Muscle of leg (tissue), 16 donors: Measurements from ENCODE around the gene GSTM2. TPM values are rescaled to one million over a fixed set of nuclear protein-coding genes. Genes with fewer than 3 reads are reported as not detected.

Source experiments
- DNase-seq: peaks from one replicate; pipeline ENCODE4 v3.0.0; 2013
- H3K27ac ChIP-seq: one replicate; pipeline ENCODE4 v1.5.1; 2013; ENCODE audit warnings: mild to moderate bottlenecking, low read length, control low read depth
- H3K27me3 ChIP-seq: one replicate; pipeline ENCODE4 v1.6.1; 2013; ENCODE audit warnings: low read length; ENCODE audit not compliant: control insufficient read depth, insufficient read depth
- H3K36me3 ChIP-seq: one replicate; pipeline ENCODE4 v1.6.1; 2013; ENCODE audit warnings: low read length; ENCODE audit not compliant: control insufficient read depth, insufficient read depth
- H3K4me1 ChIP-seq: one replicate; pipeline ENCODE4 v1.6.1; 2013; ENCODE audit warnings: low read length; ENCODE audit not compliant: control insufficient read depth, insufficient read depth
- H3K4me3 ChIP-seq: one replicate; pipeline ENCODE4 v1.5.1; 2013; ENCODE audit warnings: low read length, control low read depth
- H3K9me3 ChIP-seq: replicated peaks from 2 replicates; pipeline ENCODE4 v1.6.1; 2013; ENCODE audit warnings: low read depth, low read length; ENCODE audit not compliant: control insufficient read depth
- WGBS: methylation state at CpG from one replicate; pipeline ENCODE4 v1.1.5; 2013; ENCODE audit warnings: missing lambda C conversion rate; ENCODE audit not compliant: insufficient coverage; 5-methylcytosine and 5-hydroxymethylcytosine counted together
- long read RNA-seq, 11 donors: transcript quantifications; one replicate each; lab custom pipeline, GENCODE V29; 2026
- polyA plus RNA-seq, 8 donors: library from polyadenylated mRNA; unstranded; fragments of 120-200 nt; gene quantifications; one replicate each; pipeline versions ENCODE4 v1.2.1 to v1.2.3, GENCODE V29; 2013; ENCODE audit warnings: inconsistent platforms in 1 of 8, low replicate concordance in 1 of 8; ENCODE audit not compliant: insufficient read length in 8 of 8, insufficient read depth in 1 of 8
- total RNA-seq: library from RNA; stranded (reverse); fragments of 120-200 nt; gene quantifications from one replicate; pipeline ENCODE4 v1.2.4, GENCODE V29; 2013

The GSTM2 gene
- total RNA-seq: 51.4 TPM
- polyA plus RNA-seq: 100 to 1,000 TPM; 124 to 186 (median 146) TPM
- long read RNA-seq, donor 1, transcript GSTM2-201 (8 exons, 1,157 nt): major isoform, 13 of 17 reads
- long read RNA-seq, donor 1, partial matches to known transcripts: 0 of 17 reads
- long read RNA-seq, donor 1, other reads (novel, unspliced or antisense): 0 of 17 reads
- long read RNA-seq, donor 2, transcript GSTM2-201 (8 exons, 1,157 nt): major isoform, 6 of 6 reads
- long read RNA-seq, donor 2, partial matches to known transcripts: 0 of 6 reads
- long read RNA-seq, donor 2, other reads (novel, unspliced or antisense): 0 of 6 reads
- long read RNA-seq, donor 3, transcript GSTM2-201 (8 exons, 1,157 nt): major isoform, 26 of 29 reads
- long read RNA-seq, donor 3, partial matches to known transcripts: 0 of 29 reads
- long read RNA-seq, donor 3, other reads (novel, unspliced or antisense): 0 of 29 reads
- long read RNA-seq, donor 4, full-length matches to known transcripts: 23 of 31 reads
- long read RNA-seq, donor 4, partial matches to known transcripts: 8 of 31 reads
- long read RNA-seq, donor 4, other reads (novel, unspliced or antisense): 0 of 31 reads
- long read RNA-seq, donor 5, transcript GSTM2-213 (3 exons, 1,168 nt): minor isoform, 10 of 156 reads
- long read RNA-seq, donor 5, transcript GSTM2-201 (8 exons, 1,157 nt): major isoform, 67 of 156 reads
- long read RNA-seq, donor 5, partial matches to known transcripts: 24 of 156 reads
- long read RNA-seq, donor 5, other reads (novel, unspliced or antisense): 49 of 156 reads
- long read RNA-seq, donor 6, transcript GSTM2-201 (8 exons, 1,157 nt): major isoform, 58 of 151 reads
- long read RNA-seq, donor 6, transcript GSTM2-213 (3 exons, 1,168 nt): minor isoform, 10 of 151 reads
- long read RNA-seq, donor 6, transcript GSTM2-211 (5 exons, 943 nt): minor isoform, 7 of 151 reads
- long read RNA-seq, donor 6, partial matches to known transcripts: 29 of 151 reads
- long read RNA-seq, donor 6, other reads (novel, unspliced or antisense): 44 of 151 reads
- long read RNA-seq, donor 7, full-length matches to known transcripts: 43 of 143 reads
- long read RNA-seq, donor 7, partial matches to known transcripts: 29 of 143 reads
- long read RNA-seq, donor 7, other reads (novel, unspliced or antisense): 71 of 143 reads
- long read RNA-seq, donor 8, transcript GSTM2-201 (8 exons, 1,157 nt): major isoform, 29 of 60 reads
- long read RNA-seq, donor 8, partial matches to known transcripts: 0 of 60 reads
- long read RNA-seq, donor 8, other reads (novel, unspliced or antisense): 25 of 60 reads
- long read RNA-seq, donor 9, transcript GSTM2-213 (3 exons, 1,168 nt): minor isoform, 10 of 45 reads
- long read RNA-seq, donor 9, transcript GSTM2-201 (8 exons, 1,157 nt): major isoform, 28 of 45 reads
- long read RNA-seq, donor 9, partial matches to known transcripts: 0 of 45 reads
- long read RNA-seq, donor 9, other reads (novel, unspliced or antisense): 0 of 45 reads
- long read RNA-seq, donor 10, full-length matches to known transcripts: 70 of 75 reads
- long read RNA-seq, donor 10, partial matches to known transcripts: 0 of 75 reads
- long read RNA-seq, donor 10, other reads (novel, unspliced or antisense): 5 of 75 reads
- long read RNA-seq, donor 11, transcript GSTM2-213 (3 exons, 1,168 nt): minor isoform, 11 of 48 reads
- long read RNA-seq, donor 11, transcript GSTM2-201 (8 exons, 1,157 nt): major isoform, 23 of 48 reads
- long read RNA-seq, donor 11, partial matches to known transcripts: 10 of 48 reads
- long read RNA-seq, donor 11, other reads (novel, unspliced or antisense): 0 of 48 reads

DNA sequence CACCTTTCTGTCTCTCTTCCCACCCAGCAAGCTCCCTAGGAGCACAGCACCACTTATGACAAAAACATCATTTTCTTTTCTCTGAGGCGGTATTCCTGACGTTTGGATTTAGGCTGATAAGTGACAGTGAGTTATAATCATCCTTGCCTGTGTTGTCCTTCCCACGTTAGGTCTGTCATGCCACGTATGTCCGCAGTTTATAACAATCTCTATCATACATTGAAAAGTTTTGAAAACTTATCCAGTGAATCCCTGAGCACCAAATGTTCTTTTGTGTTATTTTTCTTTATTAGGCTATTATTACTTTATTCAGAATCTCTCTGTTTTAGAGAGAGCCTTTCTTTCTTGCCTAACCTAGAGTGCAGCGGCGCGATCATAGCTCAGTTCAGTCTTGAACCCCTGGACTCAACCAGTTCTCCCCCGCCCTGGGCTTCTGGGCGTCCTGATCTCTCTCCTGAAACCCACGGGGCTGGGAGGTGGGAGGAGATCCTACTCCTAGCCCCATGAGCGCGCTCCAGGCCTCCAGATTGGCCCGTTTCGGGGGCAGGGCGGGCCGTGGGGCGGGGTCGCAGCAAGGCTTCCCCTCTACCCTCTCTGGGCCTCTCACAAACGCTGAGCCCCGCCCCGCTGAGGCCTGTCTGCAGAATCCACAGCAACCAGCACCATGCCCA lies at the start of gene GSTM2:
TSS of gene GSTM2 (plus strand) at position 606 of the 671 bp plus-strand sequence. CDS start at position 665, 59 bp downstream.
- peaks cover 20% of the 10 kb centered on the region for H3K36me3 ChIP-seq
- WGBS: 0% methylated on average over 14 of the region's 22 CpGs
- peak within 1 kb of the TSS; percentile 51 for H3K4me3 ChIP-seq
- peaks cover 13% of the 10 kb centered on the region for H3K4me1 ChIP-seq
- H3K27me3 ChIP-seq: no peaks in the 10 kb centered on the region
- DNase-seq: peak; percentile 97
- no peaks in the 10 kb centered on the region for H3K9me3 ChIP-seq
- H3K27ac ChIP-seq: peak within 1 kb of the TSS; percentile 47

DNA sequence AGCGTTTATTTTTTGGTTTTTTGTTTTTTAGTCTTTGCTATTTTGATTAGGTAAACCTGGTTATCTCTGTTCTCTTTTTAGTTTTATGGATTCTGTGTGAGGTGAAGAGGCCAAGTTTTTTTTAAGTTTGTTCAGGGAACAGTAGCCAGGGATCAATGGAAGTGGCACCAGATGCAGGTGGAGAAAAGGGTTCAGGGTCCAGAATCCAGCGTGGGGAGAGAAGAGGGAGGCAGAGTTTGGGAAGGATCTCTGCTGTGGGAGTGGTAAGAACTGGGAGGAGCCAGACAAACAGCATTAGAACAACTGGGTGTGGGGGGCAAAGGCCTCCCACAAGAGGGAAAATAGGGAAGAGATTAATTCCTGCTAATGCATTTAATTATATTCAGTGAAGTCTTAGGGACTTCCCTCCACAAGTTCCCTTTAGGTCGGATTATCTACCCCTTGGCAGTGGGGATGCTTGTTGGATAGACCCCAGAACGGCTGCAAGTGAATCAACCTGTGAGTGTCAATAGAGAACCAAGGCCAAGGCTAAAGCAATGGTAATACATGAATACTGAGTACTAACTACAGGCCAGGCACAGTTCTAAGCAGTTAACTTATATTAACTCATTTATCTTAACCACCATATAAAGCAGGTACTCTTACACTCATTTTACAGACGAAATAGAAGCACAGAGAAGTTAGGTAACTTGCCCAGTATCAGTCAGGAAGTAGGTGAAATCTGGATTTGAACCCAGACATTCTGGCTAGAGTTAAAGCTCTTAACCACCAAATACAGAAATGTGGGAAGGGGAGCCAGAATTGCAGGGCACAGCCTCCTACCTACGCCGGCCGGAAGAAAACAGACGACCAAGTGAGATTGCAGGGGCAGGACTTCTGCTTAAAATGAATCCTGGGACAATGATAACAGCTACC lies 48.9 kb upstream of the GSTM2 start:
- 43% methylated on average over 3 of the region's 9 CpGs for WGBS

DNA sequence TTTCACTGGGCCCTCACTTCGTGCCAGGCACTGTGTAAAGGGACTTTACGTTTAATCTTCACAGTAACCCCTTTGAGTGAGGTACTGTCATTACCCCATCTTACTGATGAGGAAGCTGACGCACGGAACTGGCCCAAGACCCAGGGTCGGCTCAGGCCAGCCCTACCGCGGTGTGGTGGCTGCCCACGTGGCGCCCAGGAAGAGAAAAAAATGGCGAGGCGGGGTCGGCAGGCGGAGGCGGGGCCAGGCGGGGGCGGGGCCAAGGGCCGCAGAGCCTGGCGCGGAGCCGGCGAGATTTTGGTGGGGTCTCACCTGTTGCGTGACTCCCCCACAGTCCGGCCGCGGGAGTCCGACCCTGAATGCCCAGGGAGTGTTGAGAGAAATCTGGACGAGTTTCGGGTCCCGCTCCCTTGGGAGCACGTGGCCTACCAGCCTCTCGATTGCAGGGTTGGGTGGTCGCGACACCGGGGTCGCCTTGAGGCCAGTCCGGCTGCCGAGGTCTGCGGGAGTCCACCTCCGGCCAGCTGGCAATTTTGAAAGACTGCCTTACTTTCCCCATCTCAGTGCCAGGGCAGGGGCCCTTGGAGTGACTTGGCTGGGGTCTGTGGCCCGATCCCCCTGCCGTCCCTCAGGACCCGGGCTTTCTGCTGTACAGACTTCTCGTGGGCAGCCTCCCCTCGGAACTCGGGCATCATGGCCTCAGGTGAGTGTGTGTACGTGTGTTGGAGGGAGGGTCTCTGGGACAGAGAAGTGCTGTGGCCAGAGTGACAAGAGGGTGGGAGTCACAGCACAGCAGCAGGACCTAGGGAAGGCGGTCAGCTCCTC lies 48.1 kb upstream of the GSTM2 start, which contains the start of the genes AMPD2 and GNAT2:
TSS of gene AMPD2 (plus strand) at position 262 of the 825 bp plus-strand sequence. CDS start 1,339 bp downstream, outside the sequence.
TSS of gene GNAT2 (minus strand) at position 41 of the 825 bp plus-strand sequence. CDS start 6,746 bp downstream, outside the sequence.
- peak; percentile 89 for DNase-seq
- peaks cover 59% of the 10 kb centered on the region for H3K4me1 ChIP-seq

More for the DNA sequence above, 48.9 kb upstream of the GSTM2 start:
- no peaks in the 10 kb centered on the region for H3K9me3 ChIP-seq
- H3K27me3 ChIP-seq: no peaks in the 10 kb centered on the region
- no peaks in the 10 kb centered on the region for H3K36me3 ChIP-seq
- peak overlapping the region; percentile 84 for H3K27ac ChIP-seq
- DNase-seq: no peak
- H3K4me1 ChIP-seq: peaks cover 50% of the 10 kb centered on the region
- H3K4me3 ChIP-seq: peak overlapping the region; percentile 61

DNA sequence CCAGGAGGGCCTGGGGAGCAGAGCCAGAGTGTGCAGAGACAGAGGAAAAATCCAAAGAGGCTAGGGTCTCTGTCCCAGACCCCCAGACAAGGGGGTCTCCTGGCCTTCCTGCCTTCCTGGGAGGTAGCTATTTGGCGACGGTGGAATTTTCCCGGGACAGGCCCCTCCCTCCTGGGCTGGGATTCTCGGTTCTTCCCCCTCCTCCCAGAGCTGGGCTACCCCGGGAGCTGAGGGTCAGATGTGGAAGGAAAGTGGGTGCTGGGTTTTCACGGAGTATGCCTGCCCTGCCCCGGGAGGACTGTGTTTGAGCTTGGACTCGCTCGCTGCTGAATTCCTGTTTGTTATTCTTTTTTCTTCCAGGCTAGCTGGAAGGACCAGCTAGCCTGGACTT lies 47.5 kb upstream of the GSTM2 start:
- 0% methylated on average over 5 of the region's 9 CpGs for WGBS

More for the DNA sequence above, 48.1 kb upstream of the GSTM2 start, which contains the start of the genes AMPD2 and GNAT2:
- Histone ChIP-seq H3K36me3 (no peaks in the 10 kb centered on the region), H3K27ac (peak within 1 kb of the TSS; percentile 90), H3K9me3 (no peaks in the 10 kb centered on the region), H3K27me3 (no peaks in the 10 kb centered on the region), H3K4me3 (peak within 1 kb of the TSS; percentile 61)
- WGBS: under 1% methylated on average over 42 of the region's 47 CpGs

DNA sequence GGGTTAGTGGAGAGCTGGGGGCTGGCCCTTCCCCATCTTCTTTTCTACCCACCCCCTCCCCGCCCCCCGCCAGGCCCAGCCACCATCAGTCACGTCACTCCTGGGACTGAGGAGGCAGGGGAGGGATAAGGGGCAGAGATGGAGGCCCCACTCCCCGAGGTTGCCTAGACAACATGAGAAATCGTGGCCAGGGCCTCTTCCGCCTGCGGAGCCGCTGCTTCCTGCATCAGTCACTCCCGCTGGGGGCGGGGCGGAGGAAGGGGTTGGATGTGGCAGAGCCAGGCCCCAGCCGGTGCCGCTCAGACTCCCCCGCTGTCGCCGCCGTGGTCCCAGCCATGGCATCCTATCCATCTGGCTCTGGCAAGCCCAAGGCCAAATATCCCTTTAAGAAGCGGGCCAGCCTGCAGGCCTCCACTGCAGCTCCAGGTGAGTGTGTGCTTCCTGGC lies 47.0 kb upstream of the GSTM2 start:
- DNase-seq: peak; percentile 98
- H3K27ac ChIP-seq: peak overlapping the region; percentile 90
- peak overlapping the region; percentile 61 for H3K4me3 ChIP-seq
- no peaks in the 10 kb centered on the region for H3K27me3 ChIP-seq
- H3K9me3 ChIP-seq: no peaks in the 10 kb centered on the region
- peaks cover 3% of the 10 kb centered on the region for H3K36me3 ChIP-seq
- peaks cover 70% of the 10 kb centered on the region for H3K4me1 ChIP-seq
- under 1% methylated on average over 15 of the region's 18 CpGs for WGBS

More for the DNA sequence above, 47.5 kb upstream of the GSTM2 start:
- Histone ChIP-seq H3K27me3 (no peaks in the 10 kb centered on the region), H3K4me3 (peak overlapping the region; percentile 61), H3K27ac (peak overlapping the region; percentile 90), H3K4me1 (peaks cover 65% of the 10 kb centered on the region), H3K9me3 (no peaks in the 10 kb centered on the region), H3K36me3 (no peaks in the 10 kb centered on the region)
- DNase-seq: peak; percentile 83

DNA sequence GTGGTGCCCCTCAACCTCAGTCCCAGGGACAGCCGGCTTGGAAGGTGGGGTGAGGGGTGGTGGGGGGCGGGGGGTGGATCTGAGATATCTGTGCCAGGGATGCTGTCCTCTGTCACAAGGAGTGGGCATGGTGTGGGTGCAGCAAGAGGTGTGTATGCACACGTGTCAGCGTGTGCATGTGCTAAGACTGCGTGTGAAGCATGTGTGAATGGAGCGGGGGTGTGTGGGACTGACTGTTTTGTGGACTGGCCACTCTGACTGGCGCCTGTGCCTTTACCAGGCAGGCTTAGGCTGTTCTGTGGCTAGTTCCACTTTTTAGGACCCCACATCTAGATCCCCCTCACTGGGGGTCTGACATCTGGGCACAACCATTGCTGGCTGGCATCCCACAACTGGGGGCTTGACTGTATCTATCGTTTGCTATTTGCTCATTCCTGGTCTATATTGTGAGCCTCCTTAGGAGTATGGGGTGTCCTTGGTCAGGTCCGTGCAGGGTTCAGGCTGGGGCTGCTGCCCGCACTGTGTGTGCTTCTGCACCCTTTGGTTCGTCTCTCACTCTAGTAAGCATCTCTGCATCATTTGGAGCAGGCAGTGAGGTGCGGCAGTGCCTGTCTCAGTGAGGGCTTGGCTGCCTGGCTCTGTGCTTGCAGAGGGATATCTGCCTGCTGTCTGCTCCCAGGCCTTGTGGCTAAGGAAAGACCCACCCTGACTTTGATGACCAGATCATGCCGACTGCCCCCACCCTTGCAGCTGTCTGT lies 46.3 kb upstream of the GSTM2 start:
- no peaks in the 10 kb centered on the region for H3K27me3 ChIP-seq
- no peak for DNase-seq
- peak overlapping the region; percentile 61 for H3K4me3 ChIP-seq
- peaks cover 74% of the 10 kb centered on the region for H3K4me1 ChIP-seq
- no peaks in the 10 kb centered on the region for H3K9me3 ChIP-seq
- 34% methylated on average over 9 of the region's 13 CpGs for whole genome bisulfite sequencing
- H3K36me3 ChIP-seq: peaks cover 9% of the 10 kb centered on the region
- H3K27ac ChIP-seq: peak overlapping the region; percentile 90
